ENCODE data around the gene WIF1.

DNA sequence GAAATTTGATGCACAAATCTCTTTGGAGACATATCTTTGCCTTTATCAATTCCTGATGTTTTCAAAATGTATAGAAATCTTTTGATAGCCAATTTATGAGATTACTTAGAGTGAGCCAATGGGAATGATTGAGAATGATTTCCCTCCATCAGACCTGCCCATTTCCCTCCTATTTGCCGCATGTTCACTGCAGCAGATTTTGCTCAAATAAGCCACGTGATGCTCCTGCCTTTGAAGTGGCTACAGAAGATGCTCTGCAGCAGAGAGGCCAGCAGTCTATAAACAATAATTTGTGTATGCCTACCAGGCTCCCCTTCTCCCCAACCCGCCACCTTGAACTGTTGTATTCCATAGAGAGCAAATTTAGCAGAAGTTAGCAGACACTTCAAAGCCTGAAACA is 21.9 kb downstream of the WIF1 start:
- TF ChIP-seq EP300 (IDR thresholded peaks at IDR 0.05; ENCODE audit: low read depth) (no peak), CTCF (IDR thresholded peaks at IDR 0.05) (no peak)
